Kidney (tissue), 14 donors: Measurements from ENCODE around the gene SLC25A20. TPM values are rescaled to one million over a fixed set of nuclear protein-coding genes. Genes with fewer than 3 reads are reported as not detected.

Experiments used
- DNase-seq, 5 donors: peaks; one replicate each; pipeline ENCODE4 v3.0.0-alpha.2; 2013 to 2020
- FAIRE-seq: peaks from 2 replicates; lab custom pipeline; 2012; peaks lifted over from hg19 to GRCh38; lab: Jason Lieb, UNC
- H3K27ac ChIP-seq, 2 donors: one replicate each; pipeline ENCODE4 v1.7.0; 2013; ENCODE audit warnings: low read depth in 2 of 2, low read length in 2 of 2, inconsistent platforms in 1 of 2
- H3K27me3 ChIP-seq: one replicate; pipeline ENCODE4 v1.7.1; 2013; ENCODE audit warnings: low read length, inconsistent platforms; ENCODE audit not compliant: control insufficient read depth, insufficient read depth
- H3K36me3 ChIP-seq, 3 donors: one replicate each; pipeline versions ENCODE4 v1.7.0 to v1.7.1; 2013; ENCODE audit warnings: low read length in 3 of 3, control low read depth in 1 of 3, inconsistent platforms in 1 of 3; ENCODE audit not compliant: insufficient read depth in 3 of 3, control insufficient read depth in 2 of 3
- H3K4me1 ChIP-seq, 3 donors: one replicate each; pipeline versions ENCODE4 v1.7.0 to v1.7.1; 2013; ENCODE audit warnings: low read length in 3 of 3, inconsistent platforms in 1 of 3, low read depth in 1 of 3; ENCODE audit not compliant: control insufficient read depth in 2 of 3, insufficient read depth in 2 of 3
- H3K4me3 ChIP-seq, 3 donors: one replicate each; pipeline versions ENCODE4 v1.7.0 to v1.8.1; 2013; ENCODE audit warnings: low read length in 3 of 3, control low read depth in 1 of 3, inconsistent platforms in 1 of 3
- H3K9ac ChIP-seq, 3 donors: one replicate each; pipeline versions ENCODE4 v1.7.0 to v1.7.1; 2013; ENCODE audit warnings: low read length in 3 of 3, control low read depth in 1 of 3, inconsistent platforms in 1 of 3
- H3K9me3 ChIP-seq, 3 donors: one replicate each; pipeline versions ENCODE4 v1.7.0 to v1.7.1; 2013; ENCODE audit warnings: low read length in 3 of 3, control low read depth in 1 of 3, inconsistent platforms in 1 of 3; ENCODE audit not compliant: control insufficient read depth in 2 of 3, insufficient read depth in 1 of 3
- CTCF ChIP-seq: IDR thresholded peaks from 3 replicates; pipeline ENCODE4 v1.5.1; 2012; ENCODE audit warnings: mild to moderate bottlenecking, moderate library complexity, borderline replicate concordance; ENCODE audit not compliant: insufficient read depth; ENCODE audit errors: extremely low read depth
- intact Hi-C: fragments of 100-400 bp; cut with DNase I; formaldehyde crosslinking; loops from one replicate; pipeline ENCODE4 v1.11.1; 2022
- polyA plus RNA-seq: library from polyadenylated mRNA; stranded (reverse); fragments of 350-450 nt; fragmentation: Illumina TruSeq; extraction: RNeasy Lipid Tissue Mini Kit (QIAGEN cat#74804); gene quantifications from one replicate; pipeline ENCODE4 v1.2.3, GENCODE V29; 2014; ENCODE audit warnings: low read depth, low replicate concordance; ENCODE audit not compliant: insufficient read depth
- total RNA-seq: library from RNA; stranded (reverse); fragmentation: NEBNext Ultra II Directional; extraction: Animal tissue kit (Norgen Biotek cat#: 25700); gene quantifications from one replicate; pipeline ENCODE4 v1.2.1, GENCODE V29; 2021
- donor health status: control.
- donor health status: control.
- donor health status: control.
- donor health status: control.
- donor health status: control.
- donor health status: DM: yes; HTN: yes; CAD: no.
- donor health status: Normal renal cell carcinoma (clear cell type).

SLC25A20 gene
- total and polyA plus RNA-seq, 2 donors from 2014 or later, result 9.9 to 59.2 TPM

DNA sequence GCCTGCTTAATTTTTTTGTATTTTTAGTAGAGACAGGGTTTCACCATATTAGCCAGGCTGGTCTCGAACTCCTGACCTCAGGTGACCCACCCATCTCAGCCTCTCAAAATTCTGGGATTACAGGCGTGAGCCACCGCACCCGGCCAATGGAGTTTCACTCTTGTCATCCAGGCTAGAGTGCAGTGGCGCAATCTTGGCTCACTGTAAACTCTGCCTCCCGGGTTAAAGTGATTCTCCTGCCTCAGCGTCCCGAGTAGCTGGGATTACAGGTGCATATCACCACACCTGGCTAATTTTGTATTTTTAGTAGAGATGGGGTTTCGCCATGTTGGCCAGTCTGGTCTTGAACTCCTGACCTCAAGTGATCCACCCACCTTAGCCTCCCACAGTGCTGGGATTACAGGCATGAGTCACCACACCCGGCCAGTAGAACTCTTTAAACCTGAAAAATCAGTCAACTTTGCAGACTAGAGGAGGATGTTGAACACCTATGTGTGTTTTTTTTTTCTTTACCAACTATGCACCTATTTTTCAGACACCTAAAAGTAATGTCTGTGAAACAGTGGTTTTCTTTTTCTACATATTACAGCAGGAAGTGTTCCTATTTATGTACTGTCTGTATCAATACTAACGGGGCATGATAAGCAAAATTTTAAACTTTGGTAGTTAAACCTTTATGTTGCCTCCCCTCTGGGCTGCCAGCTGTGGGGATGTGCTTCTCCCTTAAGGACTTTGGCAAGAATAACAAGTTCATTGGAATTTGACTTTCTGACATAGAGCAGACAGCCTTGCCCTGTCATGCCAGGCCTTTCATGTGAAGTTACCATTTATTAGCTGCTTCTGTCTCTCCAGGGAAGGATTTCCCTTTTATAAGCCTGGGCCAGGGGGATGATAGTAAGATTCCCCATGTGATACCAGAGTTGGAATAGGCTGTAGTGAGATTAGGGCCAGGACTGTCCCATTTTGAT, 28.0 kb upstream of the SLC25A20 start:
- TF ChIP-seq CTCF, result no peak
- H3K9ac ChIP-seq, result no peak overlapping the region
- H3K27me3 ChIP-seq, result no peaks in the 10 kb centered on the region
- H3K4me1 ChIP-seq, result peaks cover 0 to 16% (median 15%) of the 10 kb centered on the region in 3 donors
- intact Hi-C loops, result no loop called here
- no peak for DNase-seq
- peaks cover 5 to 26% (median 9%) of the 10 kb centered on the region in 3 donors for H3K36me3 ChIP-seq
- FAIRE-seq, result no peak
- no peak overlapping the region for H3K27ac ChIP-seq
- H3K4me3 ChIP-seq, result no peak overlapping the region
- no peaks in the 10 kb centered on the region for H3K9me3 ChIP-seq

GRCh38 chr3:48919215-48920138, 20.8 kb upstream of the SLC25A20 start:
- no peak for TF ChIP-seq CTCF
- peak overlapping the region; percentile 65 to 99 (median 77) for H3K9ac ChIP-seq
- H3K36me3 ChIP-seq, result no peaks in the 10 kb centered on the region
- FAIRE-seq (no peak), DNase-seq (peak in 4 of 5 donors; percentile 35 to 80 (median 56))
- no peaks in the 10 kb centered on the region for H3K27me3 ChIP-seq
- H3K9me3 ChIP-seq, result no peaks in the 10 kb centered on the region
- H3K27ac ChIP-seq, result peak overlapping the region; percentile 95 to 97
- peak overlapping the region; percentile 80 to 98 (median 89) for H3K4me3 ChIP-seq
- intact Hi-C loops, result no loop called here
- H3K4me1 ChIP-seq, result peaks cover 0 to 13% (median 0%) of the 10 kb centered on the region in 3 donors

- Histone ChIP-seq H3K4me1 (peaks cover 0 to 13% (median 0%) of the 10 kb centered on the region in 3 donors), H3K4me3 (peak within 1 kb of the TSS; percentile 80 to 98 (median 89)), H3K27ac (peak within 1 kb of the TSS; percentile 95 to 97), H3K9ac (peak within 1 kb of the TSS; percentile 77 to 99 (median 87)), H3K36me3 (no peaks in the 10 kb centered on the region), H3K9me3 (no peaks in the 10 kb centered on the region), H3K27me3 (no peaks in the 10 kb centered on the region)
- FAIRE-seq (no peak), DNase-seq (peak; percentile 96 to 98 (median 97))
- intact Hi-C loops, result no loop called here
- TF ChIP-seq CTCF, result no peak
Observed at GRCh38 chr3:48918388-48919214, 19.9 kb upstream of the SLC25A20 start, which contains the start of gene ARIH2. ARIH2 (plus strand) TSS chr3:48918842; CDS start chr3:48927559, 8,717 bp downstream.
